SHP77 (cell line): ENCODE measurements around the gene PRPF19.

Source experiments
- DNase-seq, 2 experiments: peaks; one replicate each; lab custom pipeline; 2025; lab: John Stamatoyannopoulos, UW

The PRPF19 gene

GRCh38 chr11:60841797-60842667, 64.4 kb downstream of the PRPF19 start, which contains the start of gene CCDC86:
Gene CCDC86, plus strand, starts transcription at chr11:60842113. Its CDS starts 12 bp downstream, at chr11:60842125.
- peak; percentile 57 to 59 for DNase-seq
